Lower lobe of right lung (tissue), 2 donors: ENCODE data around the gene MRPS27. TPM values are rescaled to one million over a fixed set of nuclear protein-coding genes. Genes with fewer than 3 reads are reported as not detected.
"Not testable (repeated sequence)": the region's sequence is repeated elsewhere in the genome, so short reads cannot be mapped to it uniquely, and the experiment has no call there.

Experiments used
- ATAC-seq, 2 donors: fragments of 200-7000 bp; cut with Tn5 transposase; one replicate each; pipeline ENCODE4 v1.9.1; 2020 to 2022; ENCODE audit warnings: mild to moderate bottlenecking in 2 of 2, moderate library complexity in 2 of 2
- DNase-seq: peaks from one replicate; pipeline ENCODE4 v3.0.0-alpha.2; 2020
- H3K27ac ChIP-seq: fragments of 200-600 bp; one replicate; pipeline ENCODE4 v1.8.0; 2022
- H3K27me3 ChIP-seq: fragments of 200-600 bp; one replicate; pipeline ENCODE4 v1.8.0; 2022; ENCODE audit warnings: low read depth
- H3K36me3 ChIP-seq: fragments of 200-600 bp; one replicate; pipeline ENCODE4 v1.8.0; 2022; ENCODE audit warnings: mild to moderate bottlenecking
- H3K4me1 ChIP-seq: fragments of 200-600 bp; one replicate; pipeline ENCODE4 v1.8.0; 2022
- H3K4me3 ChIP-seq: fragments of 200-600 bp; one replicate; pipeline ENCODE4 v1.8.0; 2022; ENCODE audit warnings: mild to moderate bottlenecking
- H3K9me3 ChIP-seq: fragments of 200-600 bp; one replicate; pipeline ENCODE4 v1.8.0; 2022
- CTCF ChIP-seq: fragments of 200-600 bp; IDR thresholded peaks from one replicate; pipeline ENCODE4 v1.8.0; 2022; ENCODE audit warnings: antibody characterized with exemption, mild to moderate bottlenecking
- intact Hi-C: fragments of 100-400 bp; cut with DNase I; formaldehyde crosslinking; loops from one replicate; pipeline ENCODE4 v1.11.0; 2022
- total RNA-seq: library from RNA; stranded (reverse); fragmentation: NEBNext Ultra II Directional; extraction: Animal tissue kit (Norgen Biotek cat#: 25700); gene quantifications from one replicate; pipeline ENCODE4 v1.2.1, GENCODE V29; 2021
- donor health status: DM: no; HTN: yes; CAD: no; lungs with severe emphysema.

MRPS27 gene
- total RNA-seq, 1 donor from 2014 or later, result 35.1 TPM

- Histone ChIP-seq H3K36me3 (peaks cover 61% of the 10 kb centered on the region), H3K27ac (no peak overlapping the region), H3K9me3 (no peaks in the 10 kb centered on the region), H3K4me1 (peaks cover 5% of the 10 kb centered on the region), H3K27me3 (no peaks in the 10 kb centered on the region), H3K4me3 (no peak overlapping the region)
- intact Hi-C loops, result no loop called here
- ATAC-seq (no peak), DNase-seq (no peak)
- TF ChIP-seq CTCF, result no peak
These were observed 8.1 kb upstream of the MRPS27 start for GRCh38 chr5:72328172-72328571.

- H3K27ac ChIP-seq, result no peak overlapping the region
- H3K9me3 ChIP-seq, result no peaks in the 10 kb centered on the region
- ATAC-seq (no peak), DNase-seq (no peak)
- H3K4me3 ChIP-seq, result no peak overlapping the region
- H3K4me1 ChIP-seq, result peaks cover 5% of the 10 kb centered on the region
- no peaks in the 10 kb centered on the region for H3K27me3 ChIP-seq
- H3K36me3 ChIP-seq, result peaks cover 54% of the 10 kb centered on the region
- TF ChIP-seq CTCF, result no peak
- intact Hi-C loops, result no loop called here
These were observed 6.2 kb upstream of the MRPS27 start for GRCh38 chr5:72326306-72326649.

GRCh38 chr5:72325566-72326305 lies 5.7 kb upstream of the MRPS27 start:
- no peak for ATAC-seq
- intact Hi-C loops, result no loop called here
- no peak for DNase-seq
- peaks cover 50% of the 10 kb centered on the region for H3K36me3 ChIP-seq
- H3K4me3 ChIP-seq, result no peak overlapping the region
- no peak overlapping the region for H3K27ac ChIP-seq
- no peaks in the 10 kb centered on the region for H3K9me3 ChIP-seq
- H3K4me1 ChIP-seq, result peaks cover 10% of the 10 kb centered on the region
- no peaks in the 10 kb centered on the region for H3K27me3 ChIP-seq
- no peak for TF ChIP-seq CTCF

- TF ChIP-seq CTCF, result no peak
- DNase-seq (no peak), ATAC-seq (no peak)
- peaks cover 38% of the 10 kb centered on the region for H3K36me3 ChIP-seq
- no peak overlapping the region for H3K4me3 ChIP-seq
- no peak overlapping the region for H3K27ac ChIP-seq
- H3K27me3 ChIP-seq, result no peaks in the 10 kb centered on the region
- intact Hi-C loops, result no loop called here
- H3K9me3 ChIP-seq, result no peaks in the 10 kb centered on the region
- H3K4me1 ChIP-seq, result peaks cover 15% of the 10 kb centered on the region
These were observed 4.3 kb upstream of the MRPS27 start for GRCh38 chr5:72324189-72324825.

GRCh38 chr5:72319435-72319975 lies 535 bp downstream of the MRPS27 start:
- Histone ChIP-seq H3K4me3 (peak overlapping the region; percentile 96), H3K27ac (peak overlapping the region; percentile 81), H3K36me3 (peaks cover 20% of the 10 kb centered on the region), H3K4me1 (peaks cover 21% of the 10 kb centered on the region)
- H3K9me3 ChIP-seq, DNase-seq, H3K27me3 ChIP-seq, intact Hi-C loops: not testable (repeated sequence)
- peak in 1 of 2 donors; percentile 22 for ATAC-seq
